ENCODE results near the gene KCNJ10.

Gene KCNJ10

DNA sequence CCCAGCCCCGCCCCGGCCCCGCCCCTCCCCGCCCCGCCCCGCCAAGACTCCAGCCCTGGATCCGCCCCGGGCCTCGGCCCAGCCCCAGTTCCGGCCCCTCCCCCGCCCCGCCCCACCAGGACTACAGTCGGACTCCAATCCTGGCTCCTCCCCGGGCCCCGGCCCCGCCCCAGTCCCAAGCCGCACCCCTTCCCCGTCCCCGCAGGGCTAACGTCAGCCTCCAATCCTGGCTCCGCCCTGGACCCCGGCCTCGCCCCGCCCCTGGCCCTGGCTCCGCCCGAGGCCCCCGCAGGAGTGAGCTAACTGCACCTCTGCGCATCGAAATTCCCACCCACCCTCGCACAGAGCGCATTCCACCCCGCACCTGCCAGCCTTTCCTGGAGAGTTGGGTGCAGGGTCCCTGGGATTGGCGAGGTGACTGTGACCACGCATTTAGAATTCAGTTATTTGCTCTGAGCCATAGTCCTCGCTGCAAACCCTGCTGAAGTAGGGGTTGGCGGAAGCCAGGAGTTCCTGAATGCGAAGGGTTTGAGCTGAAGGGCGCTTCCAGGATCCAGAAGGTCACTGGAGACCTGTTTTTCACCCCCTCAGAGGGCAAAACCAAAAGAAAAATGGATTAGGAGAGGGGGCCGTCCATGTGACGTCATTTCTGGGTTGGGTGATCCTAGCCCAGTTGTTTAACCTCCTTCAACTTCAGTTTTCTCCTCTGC lies 29.0 kb upstream of the KCNJ10 start:
- peak; percentile 98 for DNase-seq

DNA sequence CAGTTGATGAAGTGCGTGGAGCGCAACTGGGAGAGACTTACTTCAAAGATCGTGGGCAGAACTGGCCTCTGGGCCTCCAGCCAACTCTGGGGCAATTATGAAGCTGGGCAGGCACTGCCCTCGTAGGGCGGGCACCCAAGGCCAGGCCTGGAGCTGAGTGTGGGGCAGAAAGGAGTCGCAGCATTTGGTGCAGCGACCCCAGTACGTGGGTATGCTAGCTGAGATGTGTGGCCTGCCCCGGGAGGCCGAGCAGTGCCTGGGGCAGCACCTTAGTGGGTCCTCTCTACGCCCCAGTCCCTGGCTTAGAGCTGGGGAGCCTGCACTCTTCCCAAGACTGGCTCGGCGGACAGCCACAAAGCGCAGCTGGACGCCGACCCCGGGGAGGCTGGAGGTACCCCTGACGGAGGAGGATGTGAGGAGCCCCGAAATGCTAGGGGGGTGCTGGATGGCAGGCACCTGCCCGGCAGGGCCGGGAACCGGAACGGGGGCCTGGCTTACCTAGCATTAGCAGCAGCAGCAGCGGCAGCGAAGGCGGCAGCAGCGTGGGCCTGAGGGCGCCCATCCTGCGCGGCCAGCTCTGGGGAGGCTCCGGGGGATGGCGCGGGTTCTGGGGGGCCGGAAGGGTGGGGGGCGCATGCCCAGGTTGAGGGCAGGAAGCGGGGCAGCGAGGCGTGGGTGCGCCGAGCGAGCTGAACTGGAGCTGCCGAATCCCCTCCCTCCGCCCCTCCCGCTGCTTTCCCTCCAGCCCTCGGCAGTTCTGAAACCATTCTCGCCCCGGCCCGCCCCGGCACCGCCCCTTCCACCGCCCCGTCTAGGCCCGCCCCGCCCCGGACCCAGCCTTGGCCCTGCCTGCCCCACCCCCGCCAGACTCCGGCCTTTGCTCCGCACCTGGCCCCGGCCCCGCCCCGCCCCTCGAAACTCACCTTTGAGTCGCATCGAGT lies 28.2 kb upstream of the KCNJ10 start, which contains the start of gene IGSF8:
Gene IGSF8, minus strand, starts transcription at position 709 of the 941 bp plus-strand sequence. Its CDS starts 147 bp downstream, at position 562.
- DNase-seq, result peak; percentile 97

GRCh38 chr1:160097151-160097910 lies 27.4 kb upstream of the KCNJ10 start:
- DNase-seq, result no peak

- DNase-seq, result no peak
Observed at GRCh38 chr1:160096274-160097116, 26.5 kb upstream of the KCNJ10 start.

GRCh38 chr1:160095382-160096105 lies 25.6 kb upstream of the KCNJ10 start:
- DNase-seq, result no peak

DNA sequence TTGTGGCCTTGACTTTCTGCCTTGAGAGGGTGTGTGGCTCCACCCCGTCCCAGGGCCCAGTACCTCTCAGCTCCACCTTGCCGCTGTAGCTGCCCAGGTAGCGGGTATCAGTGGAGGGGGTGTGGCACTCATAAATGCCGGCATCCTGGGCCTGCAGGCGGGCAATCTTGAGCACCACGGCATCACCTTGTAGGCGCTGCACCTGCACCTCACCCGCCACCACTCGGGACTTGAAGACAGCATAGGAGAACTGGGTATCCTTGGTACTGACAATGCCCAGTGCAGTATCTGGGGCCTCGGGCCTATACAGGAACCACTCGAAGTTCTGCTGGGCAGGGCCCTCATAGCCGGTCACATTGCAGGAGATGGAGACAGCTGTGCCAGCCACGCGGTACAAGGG lies 24.8 kb upstream of the KCNJ10 start:
- no peak for DNase-seq

GRCh38 chr1:160094291-160094625 lies 24.3 kb upstream of the KCNJ10 start:
- DNase-seq, result no peak

- no peak for DNase-seq
Observed at GRCh38 chr1:160093624-160094290, 23.8 kb upstream of the KCNJ10 start.

GRCh38 chr1:160093069-160093395 lies 23.1 kb upstream of the KCNJ10 start:
- no peak for DNase-seq

GRCh38 chr1:160092366-160093068 lies 22.6 kb upstream of the KCNJ10 start:
- DNase-seq, result no peak

GRCh38 chr1:160091666-160092223 lies 21.8 kb upstream of the KCNJ10 start:
- no peak for DNase-seq

GRCh38 chr1:160090760-160091159 lies 20.8 kb upstream of the KCNJ10 start:
- DNase-seq, result no peak

- DNase-seq, result no peak
Observed at GRCh38 chr1:160089883-160090282, 19.9 kb upstream of the KCNJ10 start.

GRCh38 chr1:160087118-160087662 lies 17.2 kb upstream of the KCNJ10 start:
- no peak for DNase-seq

GRCh38 chr1:160086456-160086892 lies 16.5 kb upstream of the KCNJ10 start:
- no peak for DNase-seq

- peak; percentile 95 for DNase-seq
Observed at GRCh38 chr1:160085686-160086455, 15.9 kb upstream of the KCNJ10 start.

- DNase-seq, result no peak
Observed at GRCh38 chr1:160084771-160085321, 14.9 kb upstream of the KCNJ10 start.

DNA sequence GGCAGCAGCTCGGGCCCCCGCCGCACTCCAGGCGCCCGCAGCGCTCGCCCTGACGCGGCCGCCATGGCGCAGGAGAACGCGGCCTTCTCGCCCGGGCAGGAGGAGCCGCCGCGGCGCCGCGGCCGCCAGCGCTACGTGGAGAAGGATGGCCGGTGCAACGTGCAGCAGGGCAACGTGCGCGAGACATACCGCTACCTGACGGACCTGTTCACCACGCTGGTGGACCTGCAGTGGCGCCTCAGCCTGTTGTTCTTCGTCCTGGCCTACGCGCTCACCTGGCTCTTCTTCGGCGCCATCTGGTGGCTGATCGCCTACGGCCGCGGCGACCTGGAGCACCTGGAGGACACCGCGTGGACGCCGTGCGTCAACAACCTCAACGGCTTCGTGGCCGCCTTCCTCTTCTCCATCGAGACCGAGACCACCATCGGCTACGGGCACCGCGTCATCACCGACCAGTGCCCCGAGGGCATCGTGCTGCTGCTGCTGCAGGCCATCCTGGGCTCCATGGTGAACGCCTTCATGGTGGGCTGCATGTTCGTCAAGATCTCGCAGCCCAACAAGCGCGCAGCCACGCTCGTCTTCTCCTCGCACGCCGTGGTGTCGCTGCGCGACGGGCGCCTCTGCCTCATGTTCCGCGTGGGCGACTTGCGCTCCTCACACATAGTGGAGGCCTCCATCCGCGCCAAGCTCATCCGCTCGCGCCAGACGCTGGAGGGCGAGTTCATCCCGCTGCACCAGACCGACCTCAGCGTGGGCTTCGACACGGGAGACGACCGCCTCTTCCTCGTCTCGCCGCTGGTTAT lies 14.2 kb upstream of the KCNJ10 start:
- DNase-seq, result peak; percentile 77
